ENCODE measurements around the gene SUGCT.
"Not testable (repeated sequence)": the region's sequence is repeated elsewhere in the genome, so short reads cannot be mapped to it uniquely, and the experiment has no call there.

SUGCT gene

DNA sequence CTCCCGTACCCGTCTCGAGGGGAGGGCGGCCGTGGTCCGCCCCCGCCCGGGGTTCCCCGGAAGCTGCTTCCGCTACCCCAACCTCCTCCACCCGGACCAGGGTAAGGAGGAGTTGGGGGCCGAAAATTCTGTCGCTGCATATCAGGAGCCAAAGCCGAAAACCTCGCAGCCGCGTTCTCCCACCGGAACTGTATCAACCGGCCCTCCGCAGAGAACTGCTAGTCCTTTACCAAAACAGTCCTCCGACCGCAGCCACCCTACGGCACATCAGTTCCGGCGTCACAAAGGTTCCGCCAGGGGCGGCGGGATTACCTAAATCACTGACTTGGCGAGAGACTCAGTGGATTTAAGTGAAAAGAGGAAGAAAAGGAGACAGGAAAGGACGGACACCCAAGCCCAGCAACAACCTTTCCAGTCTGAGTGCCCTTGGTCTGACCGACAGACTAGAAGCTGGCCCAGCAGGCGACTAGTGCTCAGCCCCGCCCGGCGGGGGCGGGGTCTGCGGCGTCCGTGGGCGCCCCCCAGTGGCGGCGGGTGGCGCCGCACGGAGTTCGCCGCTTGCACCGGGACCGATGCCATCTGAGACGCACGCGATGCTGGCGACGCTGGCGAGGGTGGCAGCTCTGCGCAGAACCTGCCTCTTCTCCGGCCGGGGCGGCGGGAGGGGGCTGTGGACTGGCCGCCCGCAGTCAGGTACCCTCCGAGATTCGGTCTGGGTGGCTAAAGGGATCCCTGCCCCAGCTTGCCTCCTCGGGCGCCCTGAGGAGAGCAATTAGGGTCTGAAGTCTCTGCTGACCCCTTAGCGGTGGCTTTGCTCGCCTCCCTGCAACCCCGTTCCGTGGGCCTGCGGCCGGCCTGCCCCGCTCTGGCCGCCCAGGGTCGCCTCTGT is at the start of gene SUGCT, which contains the start of gene MPLKIP:
Gene SUGCT (plus strand): TSS at position 578 of the 889 bp plus-strand sequence.
Gene MPLKIP (minus strand): TSS at position 195 of the 889 bp plus-strand sequence. CDS start 55 bp downstream, at position 140.
- in situ Hi-C loops (cut with MboI; ENCODE audit: low sequenced_read_pairs): no loop called here
- H3K4me1 ChIP-seq: peaks cover 9% of the 10 kb centered on the region

DNA sequence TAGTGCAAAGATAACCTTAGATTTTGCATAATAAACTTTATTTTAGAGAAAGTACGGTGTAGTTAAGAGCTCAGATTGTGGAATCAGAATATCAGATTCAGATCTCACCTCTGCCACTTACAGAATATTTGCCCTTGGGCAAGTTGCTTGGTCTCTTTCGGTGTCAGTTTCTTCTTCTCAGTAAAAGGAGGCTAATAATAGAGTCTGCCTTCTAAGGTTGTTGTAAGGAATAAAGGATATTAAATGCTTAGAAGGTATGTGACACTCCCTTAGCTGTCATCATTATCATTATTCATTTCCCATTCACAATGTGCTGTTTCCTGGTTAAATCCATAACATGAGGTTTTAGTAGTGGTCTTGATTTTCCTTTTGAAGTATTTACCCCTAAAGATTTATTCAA is 42.6 kb upstream of the SUGCT start:
- peaks cover 31% of the 10 kb centered on the region for H3K36me3 ChIP-seq (replicated peaks)
- no peak overlapping the region for H3K4me3 ChIP-seq
- in situ Hi-C loops (cut with MboI; ENCODE audit: low sequenced_read_pairs): no loop called here
- no peaks in the 10 kb centered on the region for H3K27me3 ChIP-seq (ENCODE audit: low read depth)
- DNase-seq (ENCODE audit: low spot score in 2 of 2): peak in 1 of 2 experiments; percentile 22
- H3K4me1 ChIP-seq: peaks cover 23% of the 10 kb centered on the region
- H3K9me3 ChIP-seq: no peaks in the 10 kb centered on the region

More for the DNA sequence above, at the start of gene SUGCT, which contains the start of gene MPLKIP:
- Histone ChIP-seq H3K27me3 (ENCODE audit: low read depth) (no peaks in the 10 kb centered on the region), H3K4me3 (peak within 1 kb of the TSS; percentile 96), H3K9me3 (no peaks in the 10 kb centered on the region), H3K36me3 (replicated peaks) (no peaks in the 10 kb centered on the region)
- DNase-seq (ENCODE audit: low spot score in 2 of 2): peak; percentile 76 to 89

DNA sequence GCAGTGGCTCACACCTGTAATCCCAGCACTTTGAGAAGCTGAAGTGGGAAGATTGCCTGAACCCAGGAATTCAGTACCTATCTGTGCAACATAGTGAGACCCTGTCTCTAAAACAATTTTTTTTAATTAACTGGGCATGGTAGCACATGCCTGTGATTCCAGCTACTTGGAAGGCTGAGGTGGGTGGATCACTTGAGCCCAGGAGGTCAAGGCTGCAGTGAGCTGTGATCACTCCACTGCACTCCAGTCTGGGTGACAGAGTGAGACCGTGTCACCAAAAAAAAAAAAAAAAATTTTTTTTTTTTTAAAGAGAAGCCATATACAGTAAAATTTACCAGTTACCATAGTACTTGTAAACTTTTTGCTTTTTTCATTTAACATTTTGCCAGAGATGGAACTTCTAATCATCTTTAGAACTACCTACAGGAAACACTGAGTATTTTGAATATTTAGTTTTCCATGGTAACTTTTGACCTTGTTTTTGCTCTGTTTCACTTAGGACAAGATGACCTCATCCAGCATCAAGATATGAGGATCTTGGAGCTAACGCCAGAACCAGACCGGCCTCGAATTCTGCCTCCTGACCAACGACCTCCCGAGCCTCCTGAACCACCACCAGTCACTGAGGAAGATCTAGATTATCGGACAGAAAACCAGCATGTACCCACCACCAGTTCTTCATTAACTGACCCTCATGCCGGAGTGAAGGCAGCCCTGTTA is 41.0 kb upstream of the SUGCT start:
- in situ Hi-C loops (cut with MboI; ENCODE audit: low sequenced_read_pairs): no loop called here
- H3K36me3 ChIP-seq (replicated peaks): peaks cover 23% of the 10 kb centered on the region

DNA sequence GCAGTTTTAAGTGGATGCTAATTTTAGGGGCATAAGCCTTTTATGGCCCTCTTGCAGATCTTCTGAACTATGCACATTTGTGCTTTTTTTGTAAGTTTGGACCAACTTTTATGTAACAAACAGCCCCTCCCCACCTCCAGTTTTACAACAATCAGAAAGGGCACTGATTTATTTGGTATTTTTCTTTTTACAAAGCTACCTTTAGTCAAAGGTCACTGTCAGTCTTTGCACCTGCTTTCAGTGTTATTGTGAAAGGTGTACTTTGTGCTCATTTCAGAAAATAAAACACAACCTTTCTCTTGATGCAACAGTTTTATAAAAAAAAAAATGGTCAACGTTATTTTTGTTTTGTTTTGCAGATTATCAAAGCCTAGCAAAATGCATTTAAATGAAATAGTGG is 39.6 kb upstream of the SUGCT start:
- peaks cover 23% of the 10 kb centered on the region for H3K4me1 ChIP-seq
- no peaks in the 10 kb centered on the region for H3K27me3 ChIP-seq (ENCODE audit: low read depth)
- H3K36me3 ChIP-seq (replicated peaks): peaks cover 23% of the 10 kb centered on the region
- H3K4me3 ChIP-seq: no peak overlapping the region
- no peaks in the 10 kb centered on the region for H3K9me3 ChIP-seq
- in situ Hi-C loops (cut with MboI; ENCODE audit: low sequenced_read_pairs): no loop called here
- no peak for DNase-seq (ENCODE audit: low spot score in 2 of 2)

More for the DNA sequence above, 41.0 kb upstream of the SUGCT start:
- Histone ChIP-seq H3K4me3 (no peak overlapping the region), H3K9me3 (no peaks in the 10 kb centered on the region), H3K27me3 (ENCODE audit: low read depth) (no peaks in the 10 kb centered on the region), H3K4me1 (peaks cover 23% of the 10 kb centered on the region)
- no peak for DNase-seq (ENCODE audit: low spot score in 2 of 2)

DNA sequence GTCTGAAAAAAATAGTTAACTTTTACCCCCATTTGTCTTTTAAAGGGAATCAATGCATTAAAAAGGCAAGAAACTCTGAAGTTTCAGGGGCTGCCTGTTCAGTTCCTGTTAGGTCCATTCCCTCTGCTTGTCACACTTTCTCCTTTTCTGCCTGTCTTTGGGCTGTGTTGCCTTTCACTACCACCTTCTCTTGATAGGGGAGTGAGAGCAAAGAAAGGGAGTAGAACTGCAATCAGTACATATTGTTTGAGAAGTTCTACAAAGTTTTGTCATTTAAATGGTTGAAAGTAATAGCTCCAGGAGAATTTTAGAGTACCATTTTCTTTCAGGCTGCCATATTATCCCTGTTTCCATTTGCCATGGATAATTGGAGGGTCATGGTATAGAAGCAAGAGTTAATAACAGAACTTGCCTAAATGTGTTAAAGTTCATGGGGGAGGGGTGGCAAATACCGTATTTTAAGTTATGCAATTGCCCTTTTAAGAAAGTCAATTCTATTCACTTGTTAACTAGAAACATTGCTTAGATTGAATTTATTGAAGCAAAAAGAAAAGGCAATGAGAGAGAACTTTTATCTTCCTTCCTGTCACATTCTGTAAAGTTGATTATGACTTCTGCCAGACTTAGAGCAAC is 39.0 kb upstream of the SUGCT start:
- Histone ChIP-seq H3K36me3 (replicated peaks) (peaks cover 23% of the 10 kb centered on the region), H3K27me3 (ENCODE audit: low read depth) (no peaks in the 10 kb centered on the region), H3K4me1 (peaks cover 23% of the 10 kb centered on the region), H3K4me3 (no peak overlapping the region), H3K9me3 (no peaks in the 10 kb centered on the region)
- DNase-seq (ENCODE audit: low spot score in 2 of 2): peak; percentile 33 to 61
- in situ Hi-C loops (cut with MboI; ENCODE audit: low sequenced_read_pairs): no loop called here

DNA sequence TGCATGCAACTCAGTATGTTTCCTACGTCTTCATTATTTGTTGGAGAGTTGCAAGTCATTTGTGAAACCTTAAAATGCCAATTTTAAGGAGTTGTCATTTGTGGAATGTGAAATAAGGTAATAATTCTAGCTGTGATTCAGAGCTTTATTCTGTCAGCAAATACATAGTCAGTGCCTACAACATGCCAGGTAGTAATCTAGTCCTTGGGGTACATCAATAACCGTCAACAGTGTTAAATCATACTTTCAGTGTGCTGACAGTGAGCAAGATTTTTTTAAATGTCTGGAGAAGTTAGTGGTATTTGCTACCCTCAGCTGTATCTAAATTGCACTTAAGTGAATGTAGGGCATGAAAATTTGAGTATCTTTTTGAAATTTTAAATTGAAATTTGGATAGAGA is 37.1 kb upstream of the SUGCT start:
- no peak for DNase-seq (ENCODE audit: low spot score in 2 of 2)
- Histone ChIP-seq H3K4me1 (peaks cover 17% of the 10 kb centered on the region), H3K27me3 (ENCODE audit: low read depth) (no peaks in the 10 kb centered on the region), H3K4me3 (no peak overlapping the region), H3K9me3 (no peaks in the 10 kb centered on the region), H3K36me3 (replicated peaks) (peaks cover 20% of the 10 kb centered on the region)
- in situ Hi-C loops (cut with MboI; ENCODE audit: low sequenced_read_pairs): no loop called here

DNA sequence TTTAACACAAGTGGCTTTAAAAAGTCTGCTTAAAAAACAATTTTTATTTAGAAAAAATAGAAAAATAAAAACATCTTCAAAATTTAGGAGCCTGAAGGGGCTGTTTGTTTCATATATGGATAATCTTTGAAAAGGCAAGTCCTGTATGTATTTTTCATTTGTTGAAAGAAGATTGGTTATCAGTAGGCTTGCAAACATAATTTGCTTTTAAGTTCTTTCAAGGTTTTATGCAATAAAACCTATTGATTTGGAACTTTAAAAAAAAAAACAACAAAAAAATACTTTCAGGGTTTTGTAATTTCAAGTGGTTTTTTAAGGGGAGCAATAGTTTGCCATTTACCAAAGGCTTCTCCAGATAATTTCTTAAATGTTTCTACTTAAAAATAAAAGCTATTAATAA is 36.0 kb upstream of the SUGCT start:
- H3K4me1 ChIP-seq: peaks cover 17% of the 10 kb centered on the region
- no peak for DNase-seq (ENCODE audit: low spot score in 2 of 2)
- no peaks in the 10 kb centered on the region for H3K27me3 ChIP-seq (ENCODE audit: low read depth)
- no peaks in the 10 kb centered on the region for H3K9me3 ChIP-seq
- H3K4me3 ChIP-seq: no peak overlapping the region
- in situ Hi-C loops (cut with MboI; ENCODE audit: low sequenced_read_pairs): no loop called here
- peaks cover 15% of the 10 kb centered on the region for H3K36me3 ChIP-seq (replicated peaks)

DNA sequence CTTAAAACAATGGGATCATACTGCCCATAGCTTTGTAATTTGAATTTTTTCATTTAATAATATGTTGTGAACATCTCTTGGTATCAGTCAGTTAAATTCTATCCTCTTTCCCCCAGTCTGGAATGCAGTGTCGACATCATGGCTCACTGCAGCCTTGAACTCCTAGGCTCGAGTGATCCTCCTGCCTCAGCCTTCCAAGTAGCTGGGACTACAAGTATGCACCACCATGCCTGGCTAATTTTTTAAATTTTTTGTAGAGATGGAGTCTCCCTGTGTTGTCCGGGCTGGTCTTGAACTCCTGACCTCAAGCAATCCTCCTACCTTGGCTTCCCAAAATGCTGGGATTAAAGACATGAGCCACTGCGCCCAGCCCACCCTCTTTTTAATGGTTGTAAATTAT is 35.0 kb upstream of the SUGCT start:
- no peak for DNase-seq (ENCODE audit: low spot score in 2 of 2)
- no peak overlapping the region for H3K4me3 ChIP-seq
- peaks cover 5% of the 10 kb centered on the region for H3K36me3 ChIP-seq (replicated peaks)
- peaks cover 17% of the 10 kb centered on the region for H3K4me1 ChIP-seq
- no peaks in the 10 kb centered on the region for H3K27me3 ChIP-seq (ENCODE audit: low read depth)
- H3K9me3 ChIP-seq: no peaks in the 10 kb centered on the region
- in situ Hi-C loops (cut with MboI; ENCODE audit: low sequenced_read_pairs): no loop called here

DNA sequence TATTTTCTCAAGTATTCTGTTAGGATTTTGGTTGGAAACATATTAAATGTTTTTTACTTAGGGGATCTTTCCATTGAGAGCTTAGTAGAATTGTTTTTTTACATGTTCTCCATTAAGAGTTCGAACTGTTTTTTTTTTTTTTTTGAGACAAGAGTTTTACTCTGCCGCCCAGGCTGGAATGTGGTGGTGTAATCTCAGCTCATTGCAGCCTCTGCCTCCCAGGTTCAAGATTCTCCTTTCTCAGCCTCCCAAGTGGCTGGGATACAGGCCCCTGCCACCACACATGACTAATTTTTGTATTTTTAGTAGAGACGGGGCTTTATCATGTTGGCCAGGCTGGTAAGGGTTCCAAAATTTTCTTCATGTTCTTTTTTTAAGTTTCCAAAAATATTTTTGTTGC is 33.6 kb upstream of the SUGCT start:
- DNase-seq (ENCODE audit: low spot score in 2 of 2): no peak
- Histone ChIP-seq H3K36me3 (replicated peaks) (no peaks in the 10 kb centered on the region; the same call in 1 of the 2 replicates), H3K27me3 (ENCODE audit: low read depth) (no peaks in the 10 kb centered on the region), H3K9me3 (no peaks in the 10 kb centered on the region), H3K4me3 (no peak overlapping the region), H3K4me1 (peaks cover 5% of the 10 kb centered on the region)
- in situ Hi-C loops (cut with MboI; ENCODE audit: low sequenced_read_pairs): no loop called here

DNA sequence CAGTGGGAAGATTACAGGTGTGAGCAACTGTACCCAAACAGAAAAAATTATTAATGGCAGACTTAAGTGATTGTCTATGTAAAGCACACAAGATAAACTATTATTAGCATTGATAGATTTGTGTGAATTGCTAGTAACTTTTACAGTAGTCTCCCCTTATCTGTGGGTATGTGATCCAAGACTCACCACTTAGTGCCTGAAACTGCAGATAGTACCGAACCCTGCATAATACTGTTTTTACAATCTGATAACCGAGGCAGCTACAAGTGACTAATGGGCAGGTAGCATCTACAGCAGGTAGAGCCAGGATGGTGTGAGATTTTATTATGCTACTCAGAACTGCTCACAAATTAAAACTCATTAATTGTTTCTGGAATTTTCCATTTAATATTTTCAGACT is 31.9 kb upstream of the SUGCT start:
- Histone ChIP-seq H3K27me3 (ENCODE audit: low read depth) (no peaks in the 10 kb centered on the region), H3K9me3 (no peaks in the 10 kb centered on the region), H3K4me1 (no peaks in the 10 kb centered on the region), H3K4me3 (no peak overlapping the region), H3K36me3 (replicated peaks) (no peaks in the 10 kb centered on the region; the same call in 1 of the 2 replicates)
- no peak for DNase-seq (ENCODE audit: low spot score in 2 of 2)
- in situ Hi-C loops (cut with MboI; ENCODE audit: low sequenced_read_pairs): no loop called here

DNA sequence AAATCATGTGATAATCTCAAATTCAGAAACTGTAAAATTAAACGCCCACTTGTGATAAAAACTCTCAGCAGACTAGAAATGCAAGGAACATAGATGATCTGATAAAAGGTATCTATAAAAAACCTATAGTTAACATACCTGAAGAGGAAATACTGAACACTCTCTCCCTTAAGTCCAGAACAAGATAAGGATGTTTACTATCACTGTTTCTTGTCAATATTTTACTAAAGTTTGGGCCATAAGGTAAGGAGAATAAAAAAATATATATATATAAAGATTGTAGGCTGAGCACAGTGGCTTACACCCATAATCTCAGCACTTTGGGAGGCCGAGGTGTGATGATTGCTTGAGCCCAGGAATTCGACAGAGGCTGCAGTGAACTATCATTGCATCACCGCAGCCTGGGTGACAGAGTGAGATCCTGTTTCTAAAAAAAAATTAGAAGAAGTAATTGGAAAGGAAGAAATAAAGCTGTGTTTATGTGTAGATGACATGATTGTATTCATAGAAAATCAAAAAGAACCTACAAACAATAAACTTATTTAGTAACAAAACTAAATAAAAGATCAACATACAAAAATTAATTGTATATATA is 28.8 kb upstream of the SUGCT start:
- DNase-seq (ENCODE audit: low spot score in 2 of 2): no peak

DNA sequence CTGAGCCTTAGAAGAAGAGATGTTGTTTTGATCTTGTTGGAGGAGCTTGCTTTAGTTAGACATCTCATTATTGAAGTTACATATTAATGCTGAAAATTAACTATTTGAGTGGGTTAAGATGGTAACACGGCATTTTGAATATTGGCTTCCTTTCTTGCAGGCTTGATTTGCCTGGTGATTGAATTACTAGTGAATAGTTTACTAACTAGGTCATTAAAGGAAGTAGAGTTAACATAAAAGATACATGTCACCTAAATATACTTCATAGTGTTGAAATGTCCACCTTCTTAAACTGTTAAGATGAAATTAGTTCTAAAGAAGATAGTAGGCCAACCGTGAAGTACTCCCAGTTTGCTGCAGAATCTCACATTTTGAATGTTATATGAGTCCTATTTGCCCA is 18.9 kb upstream of the SUGCT start:
- in situ Hi-C loops (cut with MboI; ENCODE audit: low sequenced_read_pairs): no loop called here
- no peak for DNase-seq (ENCODE audit: low spot score in 2 of 2)
- Histone ChIP-seq H3K4me3 (no peak overlapping the region), H3K27me3 (ENCODE audit: low read depth) (no peaks in the 10 kb centered on the region), H3K9me3 (no peaks in the 10 kb centered on the region), H3K36me3 (replicated peaks) (no peaks in the 10 kb centered on the region), H3K4me1 (peaks cover 11% of the 10 kb centered on the region)

More for the DNA sequence above, 28.8 kb upstream of the SUGCT start:
- Histone ChIP-seq H3K27me3 (ENCODE audit: low read depth) (no peaks in the 10 kb centered on the region), H3K4me3 (no peak overlapping the region), H3K36me3 (replicated peaks) (no peaks in the 10 kb centered on the region; the same call in 1 of the 2 replicates), H3K4me1 (no peaks in the 10 kb centered on the region), H3K9me3 (no peaks in the 10 kb centered on the region)
- in situ Hi-C loops (cut with MboI; ENCODE audit: low sequenced_read_pairs): no loop called here

DNA sequence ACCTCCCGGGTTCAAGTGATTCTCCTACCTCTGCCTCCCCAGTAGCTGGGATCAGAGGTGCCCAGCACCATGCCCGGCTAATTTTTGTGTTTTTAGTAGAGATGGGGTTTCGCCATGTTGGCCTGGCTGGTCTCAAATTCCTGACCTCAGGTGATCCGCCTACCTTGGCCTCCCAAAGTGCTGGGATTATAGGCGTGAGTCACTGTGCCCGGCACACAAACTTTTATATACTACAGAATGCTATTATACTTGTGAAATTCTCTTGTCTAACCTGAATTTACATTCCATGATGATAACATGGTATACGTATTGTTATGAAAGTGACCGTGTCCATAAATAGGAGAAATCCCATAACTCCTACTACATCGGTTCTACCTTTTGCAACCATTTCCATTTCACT is 17.6 kb upstream of the SUGCT start:
- H3K4me1 ChIP-seq: peaks cover 11% of the 10 kb centered on the region
- in situ Hi-C loops (cut with MboI; ENCODE audit: low sequenced_read_pairs); H3K27me3 ChIP-seq (ENCODE audit: low read depth); H3K9me3 ChIP-seq; H3K36me3 ChIP-seq (replicated peaks); H3K4me3 ChIP-seq: not testable (repeated sequence)
- peak; percentile 29 to 33 for DNase-seq (ENCODE audit: low spot score in 2 of 2)

Data from HAP-1 (cell line).